K562 (cell line): ENCODE measurements around the gene SYDE1. TPM values are rescaled to one million over a fixed set of nuclear protein-coding genes. Genes with fewer than 3 reads are reported as not detected.

Source experiments
- ATAC-seq: fragments of 200-7000 bp; cut with Tn5 transposase; 3 replicates; pipeline ENCODE4 v1.9.1; 2020; ENCODE audit warnings: moderate library complexity
- BruUV-seq: library from RNA; stranded (reverse); fragments of 400-500 nt; replicated peaks from 2 replicates; lab custom pipeline; 2021; lab: Mats Ljungman, UMichigan
- CTCF ChIA-PET: fragments of 300-600 bp; formaldehyde crosslinking; extraction: SDS; loops from one replicate; lab custom pipeline; 2021; ENCODE audit warnings: low intra/inter-chr PET ratio; lab: Yijun Ruan, JAX
- POLR2A ChIA-PET: fragments of 300-600, 350-650 bp; sonication (Branson Sonifier 250); formaldehyde crosslinking; extraction: SDS; loops from one replicate; lab custom pipeline; 2021; ENCODE audit warnings: antibody characterized with exemption, inconsistent platforms; lab: Yijun Ruan, JAX
- DNase-seq, 4 experiments: peaks; one replicate each; pipeline versions ENCODE4 v3.0.0 to v3.0.0-alpha.2; 2011 to 2018; ENCODE audit warnings: low spot score in 3 of 4, mixed read lengths in 3 of 4; ENCODE audit errors: extremely low read depth in 1 of 4
- FAIRE-seq: peaks from 2 replicates; lab custom pipeline; 2011; peaks lifted over from hg19 to GRCh38; lab: Jason Lieb, UNC
- H2AFZ ChIP-seq: 2 replicates; pipeline ENCODE4 v1.6.0; 2011; ENCODE audit warnings: low read depth, low read length, control low read depth, inconsistent platforms
- H3K27ac ChIP-seq: fragments of 200-600 bp; 3 replicates; pipeline ENCODE4 v1.8.0; 2011; ENCODE audit warnings: low read depth, mild to moderate bottlenecking, control low read depth, inconsistent platforms, low read length, moderate library complexity, mixed read lengths; ENCODE audit errors: extremely low read depth
- H3K27me3 ChIP-seq, 2 experiments: fragments of 300-600 bp in 1 of 2; 2 replicates in 1 of 2; 3 replicates in 1 of 2; pipeline versions ENCODE4 v1.6.0 to v1.8.0; 2011; ENCODE audit warnings: inconsistent platforms in 2 of 2, low read length in 2 of 2, mild to moderate bottlenecking in 1 of 2, mixed read lengths in 1 of 2, moderate library complexity in 1 of 2; ENCODE audit not compliant: control insufficient read depth in 2 of 2, insufficient read depth in 2 of 2
- H3K36me3 ChIP-seq: fragments of 300-600 bp; 3 replicates; pipeline ENCODE4 v1.8.0; 2011; ENCODE audit warnings: mild to moderate bottlenecking, low read length, inconsistent platforms; ENCODE audit not compliant: control insufficient read depth, insufficient read depth
- H3K4me1 ChIP-seq, 2 experiments: fragments of 200-600 bp in 1 of 2; replicated peaks in 1 of 2; 2 replicates in 1 of 2; 3 replicates in 1 of 2; pipeline versions ENCODE4 v1.5.1 to v1.8.0; 2011; ENCODE audit warnings: inconsistent platforms in 2 of 2, low read length in 2 of 2, mild to moderate bottlenecking in 1 of 2, mixed read lengths in 1 of 2, moderate library complexity in 1 of 2; ENCODE audit not compliant: control insufficient read depth in 2 of 2, insufficient read depth in 2 of 2
- H3K4me2 ChIP-seq: 2 replicates; pipeline ENCODE4 v1.6.1; 2011; ENCODE audit warnings: low read length, control low read depth, inconsistent platforms, mixed read lengths; ENCODE audit not compliant: insufficient read depth
- H3K4me3 ChIP-seq: fragments of 200-600 bp; sonication (generic), shearing (Covaris generic); 2 replicates; pipeline ENCODE4 v1.5.1; 2016; ENCODE audit warnings: control low read depth, inconsistent platforms
- H3K79me2 ChIP-seq: fragments of 200-600 bp; 3 replicates; pipeline ENCODE4 v1.8.0; 2011; ENCODE audit warnings: low read length, inconsistent platforms; ENCODE audit not compliant: control insufficient read depth, insufficient read depth
- H3K9ac ChIP-seq, 2 experiments: 2 replicates each; pipeline versions ENCODE4 v1.6.0 to v1.6.1; 2011; ENCODE audit warnings: low read depth in 2 of 2, low read length in 2 of 2, control low read depth in 1 of 2, inconsistent platforms in 1 of 2, mild to moderate bottlenecking in 1 of 2, mixed read lengths in 1 of 2; ENCODE audit not compliant: insufficient read depth in 1 of 2
- H3K9me1 ChIP-seq: one replicate; pipeline ENCODE4 v1.6.0; 2011; ENCODE audit warnings: inconsistent platforms, mild to moderate bottlenecking, low read length, moderate library complexity; ENCODE audit not compliant: control insufficient read depth, insufficient read depth
- H3K9me3 ChIP-seq: replicated peaks from 2 replicates; pipeline ENCODE4 v1.5.1; 2011; ENCODE audit warnings: low read depth, low read length, inconsistent platforms; ENCODE audit not compliant: control insufficient read depth, insufficient read depth
- H4K20me1 ChIP-seq: replicated peaks from 2 replicates; pipeline ENCODE4 v1.6.1; 2011; ENCODE audit warnings: low read length, inconsistent platforms, mixed read lengths; ENCODE audit not compliant: control insufficient read depth, insufficient read depth
- CHD2 ChIP-seq: IDR thresholded peaks from 2 replicates; pipeline ENCODE4 v1.6.1; 2011; ENCODE audit warnings: low read depth, low read length
- FOS ChIP-seq: IDR thresholded peaks from 3 replicates; pipeline ENCODE4 v1.6.1; 2011; ENCODE audit not compliant: insufficient read length; ENCODE audit errors: extremely low read depth
- GTF2A2 ChIP-seq: IDR thresholded peaks from 2 replicates; pipeline ENCODE4 v1.6.1; 2016; ENCODE audit warnings: mild to moderate bottlenecking, missing genetic modification characterization, missing compliant biosample characterization
- L3MBTL2 ChIP-seq: fragments of 450-650 bp; IDR thresholded peaks from 2 replicates; pipeline ENCODE4 v1.6.1; 2016; ENCODE audit warnings: mild to moderate bottlenecking, moderate library complexity
- SIN3A ChIP-seq, 2 experiments: fragments of 150-350 bp in 1 of 2; IDR thresholded peaks; 2 replicates each; pipeline ENCODE4 v1.6.1; 2011 to 2016; ENCODE audit warnings: borderline replicate concordance in 2 of 2, low read depth in 2 of 2, low read length in 2 of 2, mild to moderate bottlenecking in 2 of 2, moderate library complexity in 2 of 2; ENCODE audit not compliant: control insufficient read depth in 1 of 2
- SP1 ChIP-seq: sonication (generic); formaldehyde crosslinking; IDR thresholded peaks from 2 replicates; pipeline ENCODE4 v1.8.1; 2022; ENCODE audit warnings: mild to moderate bottlenecking, missing genetic modification reagents
- YY1 ChIP-seq, 3 experiments: IDR thresholded peaks; 2 replicates each; pipeline ENCODE4 v1.6.1; 2011; ENCODE audit warnings: low read length in 2 of 3, mild to moderate bottlenecking in 2 of 3, moderate library complexity in 2 of 3, borderline replicate concordance in 1 of 3, control low read depth in 1 of 3, low read depth in 1 of 3; ENCODE audit not compliant: insufficient read depth in 3 of 3, insufficient replicate concordance in 2 of 3, control insufficient read depth in 1 of 3, insufficient read length in 1 of 3; ENCODE audit errors: extremely low read depth in 1 of 3
- WGBS: fragments of 100-300 bp; shearing (Covaris generic); methylation state at CpG from one replicate; pipeline ENCODE4 v1.1.6; 2016; ENCODE audit warnings: low coverage, mixed read lengths; ENCODE audit not compliant: insufficient coverage; ENCODE audit errors: missing lambda C conversion rate; 5-methylcytosine and 5-hydroxymethylcytosine counted together
- in situ Hi-C: fragments of 300-500 bp; cut with MboI; formaldehyde crosslinking; loops from 4 replicates; pipeline ENCODE4 v1.15.0; 2018; ENCODE audit warnings: inconsistent platforms, mixed read lengths
- intact Hi-C: fragments of 100-400 bp; cut with micrococcal nuclease; formaldehyde crosslinking; loops from 2 replicates; pipeline ENCODE4 v1.14.2; 2022
- polyA plus RNA-seq, 8 experiments: library from polyadenylated mRNA; depleted of rRNA in 4 of 8; stranded (reverse) in 5 of 8; unstranded in 3 of 8; fragments of >200 nt; fragmentation: Nextera tagmentation in 2 of 8; fragmentation: Illumina TruSeq in 1 of 8; extraction: Ambion mirVana in 2 of 8; extraction: Trizol in 1 of 8; gene quantifications; 2 replicates each; pipeline versions ENCODE4 v1.2.1 to v1.2.3, GENCODE V29; 2011 to 2014; ENCODE audit warnings: inconsistent platforms in 1 of 8, missing spikeins in 1 of 8
- total RNA-seq, 7 experiments: library from RNA; depleted of rRNA in 6 of 7; stranded (reverse); fragments of >200 nt in 6 of 7; fragmentation: Illumina TruSeq in 2 of 7; extraction: Trizol in 2 of 7; gene quantifications; 2 replicates each; pipeline versions ENCODE4 v1.2.1 to v1.2.3, GENCODE V29; 2011 to 2021; ENCODE audit warnings: low replicate concordance in 1 of 7
- TF ChIP-seq, protein P1 (sequence below): fragments of 450-650 bp; IDR thresholded peaks from 2 replicates; pipeline ENCODE4 v1.6.1; 2016; ENCODE audit warnings: low read depth
- TF ChIP-seq, protein P2 (sequence below): fragments of 450-650 bp; IDR thresholded peaks from 2 replicates; pipeline ENCODE4 v1.6.1; 2018; ENCODE audit warnings: mild to moderate bottlenecking, low read depth; ENCODE audit not compliant: partially characterized antibody
- TF ChIP-seq, protein P3 (sequence below), 2 experiments: IDR thresholded peaks; 2 replicates each; pipeline ENCODE4 v1.6.1; 2011; ENCODE audit warnings: borderline replicate concordance in 1 of 2, control low read depth in 1 of 2, low read depth in 1 of 2, low read length in 1 of 2, mild to moderate bottlenecking in 1 of 2, mixed read lengths in 1 of 2, moderate library complexity in 1 of 2; ENCODE audit not compliant: insufficient read depth in 1 of 2, insufficient read length in 1 of 2, poor library complexity in 1 of 2, severe bottlenecking in 1 of 2; ENCODE audit errors: extremely low read depth in 1 of 2

SYDE1 gene
- total and polyA plus RNA-seq, 9 of the 15 experiments (the other 6 are each of a cell fraction or from before 2014, with no cell fraction given): 0.04 TPM; not detected in 8

DNA sequence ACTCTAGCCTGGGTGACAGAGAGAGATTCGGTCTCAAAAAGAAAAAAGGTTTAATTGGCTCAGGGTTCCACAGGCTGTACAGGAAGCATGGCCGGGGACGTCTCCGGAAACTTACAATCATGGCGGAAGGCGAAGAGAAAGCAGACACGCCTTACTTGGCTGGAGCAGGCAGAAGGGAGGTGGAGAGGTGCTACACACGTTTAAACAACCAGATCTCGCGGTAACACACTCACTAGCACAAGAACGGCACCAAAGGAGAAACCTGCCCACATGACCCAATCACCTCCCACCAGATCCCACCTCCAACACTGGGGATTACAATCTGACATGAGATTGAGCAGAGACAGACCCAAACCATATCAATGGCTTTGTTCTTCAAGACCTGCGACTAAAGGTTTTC is 45.2 kb upstream of the SYDE1 start:
- H2AFZ ChIP-seq: no peak overlapping the region
- FAIRE-seq: no peak
- peak in 1 of 3 experiments; percentile 42 for TF ChIP-seq YY1 (IDR thresholded peaks at IDR 0.05; ENCODE audit: borderline replicate concordance in 1 of 3, control insufficient read depth in 1 of 3, extremely low read depth in 1 of 3, insufficient read depth in 3 of 3, insufficient read length in 1 of 3, insufficient replicate concordance in 2 of 3, low read depth in 1 of 3, low read length in 2 of 3)
- TF ChIP-seq CHD2: peak; percentile 86
- peak; percentile 28; the same call in 1 of the 2 replicates for TF ChIP-seq L3MBTL2
- TF ChIP-seq, protein P1, sequence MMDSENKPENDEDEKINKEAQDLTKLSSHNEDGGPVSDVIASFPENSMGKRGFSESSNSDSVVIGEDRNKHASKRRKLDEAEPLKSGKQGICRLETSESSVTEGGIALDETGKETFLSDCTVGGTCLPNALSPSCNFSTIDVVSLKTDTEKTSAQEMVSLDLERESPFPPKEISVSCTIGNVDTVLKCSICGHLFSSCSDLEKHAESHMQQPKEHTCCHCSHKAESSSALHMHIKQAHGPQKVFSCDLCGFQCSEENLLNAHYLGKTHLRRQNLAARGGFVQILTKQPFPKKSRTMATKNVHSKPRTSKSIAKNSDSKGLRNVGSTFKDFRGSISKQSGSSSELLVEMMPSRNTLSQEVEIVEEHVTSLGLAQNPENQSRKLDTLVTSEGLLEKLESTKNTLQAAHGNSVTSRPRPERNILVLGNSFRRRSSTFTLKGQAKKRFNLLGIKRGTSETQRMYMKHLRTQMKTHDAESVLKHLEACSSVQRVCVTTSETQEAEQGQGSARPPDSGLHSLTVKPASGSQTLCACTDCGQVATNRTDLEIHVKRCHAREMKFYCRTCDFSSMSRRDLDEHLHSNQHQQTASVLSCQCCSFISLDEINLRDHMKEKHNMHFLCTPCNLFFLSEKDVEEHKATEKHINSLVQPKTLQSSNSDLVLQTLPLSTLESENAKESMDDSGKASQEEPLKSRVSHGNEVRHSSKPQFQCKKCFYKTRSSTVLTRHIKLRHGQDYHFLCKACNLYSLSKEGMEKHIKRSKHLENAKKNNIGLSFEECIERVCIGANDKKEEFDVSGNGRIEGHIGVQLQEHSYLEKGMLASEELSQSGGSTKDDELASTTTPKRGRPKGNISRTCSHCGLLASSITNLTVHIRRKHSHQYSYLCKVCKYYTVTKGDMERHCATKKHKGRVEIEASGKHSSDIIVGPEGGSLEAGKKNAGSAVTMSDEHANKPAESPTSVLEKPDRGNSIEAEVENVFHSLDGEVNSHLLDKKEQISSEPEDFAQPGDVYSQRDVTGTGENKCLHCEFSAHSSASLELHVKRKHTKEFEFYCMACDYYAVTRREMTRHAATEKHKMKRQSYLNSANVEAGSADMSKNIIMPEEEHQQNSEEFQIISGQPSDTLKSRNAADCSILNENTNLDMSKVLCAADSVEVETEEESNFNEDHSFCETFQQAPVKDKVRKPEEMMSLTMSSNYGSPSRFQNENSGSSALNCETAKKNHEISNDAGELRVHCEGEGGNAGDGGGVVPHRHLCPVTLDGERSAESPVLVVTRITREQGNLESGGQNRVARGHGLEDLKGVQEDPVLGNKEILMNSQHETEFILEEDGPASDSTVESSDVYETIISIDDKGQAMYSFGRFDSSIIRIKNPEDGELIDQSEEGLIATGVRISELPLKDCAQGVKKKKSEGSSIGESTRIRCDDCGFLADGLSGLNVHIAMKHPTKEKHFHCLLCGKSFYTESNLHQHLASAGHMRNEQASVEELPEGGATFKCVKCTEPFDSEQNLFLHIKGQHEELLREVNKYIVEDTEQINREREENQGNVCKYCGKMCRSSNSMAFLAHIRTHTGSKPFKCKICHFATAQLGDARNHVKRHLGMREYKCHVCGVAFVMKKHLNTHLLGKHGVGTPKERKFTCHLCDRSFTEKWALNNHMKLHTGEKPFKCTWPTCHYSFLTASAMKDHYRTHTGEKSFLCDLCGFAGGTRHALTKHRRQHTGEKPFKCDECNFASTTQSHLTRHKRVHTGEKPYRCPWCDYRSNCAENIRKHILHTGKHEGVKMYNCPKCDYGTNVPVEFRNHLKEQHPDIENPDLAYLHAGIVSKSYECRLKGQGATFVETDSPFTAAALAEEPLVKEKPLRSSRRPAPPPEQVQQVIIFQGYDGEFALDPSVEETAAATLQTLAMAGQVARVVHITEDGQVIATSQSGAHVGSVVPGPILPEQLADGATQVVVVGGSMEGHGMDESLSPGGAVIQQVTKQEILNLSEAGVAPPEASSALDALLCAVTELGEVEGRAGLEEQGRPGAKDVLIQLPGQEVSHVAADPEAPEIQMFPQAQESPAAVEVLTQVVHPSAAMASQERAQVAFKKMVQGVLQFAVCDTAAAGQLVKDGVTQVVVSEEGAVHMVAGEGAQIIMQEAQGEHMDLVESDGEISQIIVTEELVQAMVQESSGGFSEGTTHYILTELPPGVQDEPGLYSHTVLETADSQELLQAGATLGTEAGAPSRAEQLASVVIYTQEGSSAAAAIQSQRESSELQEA: no peak
- no peak for TF ChIP-seq SIN3A (IDR thresholded peaks at IDR 0.05; ENCODE audit: borderline replicate concordance in 2 of 2, control insufficient read depth in 1 of 2, low read depth in 2 of 2, low read length in 2 of 2)
- TF ChIP-seq GTF2A2 (tag): no peak
- TF ChIP-seq FOS: no peak
- TF ChIP-seq, protein P2, sequence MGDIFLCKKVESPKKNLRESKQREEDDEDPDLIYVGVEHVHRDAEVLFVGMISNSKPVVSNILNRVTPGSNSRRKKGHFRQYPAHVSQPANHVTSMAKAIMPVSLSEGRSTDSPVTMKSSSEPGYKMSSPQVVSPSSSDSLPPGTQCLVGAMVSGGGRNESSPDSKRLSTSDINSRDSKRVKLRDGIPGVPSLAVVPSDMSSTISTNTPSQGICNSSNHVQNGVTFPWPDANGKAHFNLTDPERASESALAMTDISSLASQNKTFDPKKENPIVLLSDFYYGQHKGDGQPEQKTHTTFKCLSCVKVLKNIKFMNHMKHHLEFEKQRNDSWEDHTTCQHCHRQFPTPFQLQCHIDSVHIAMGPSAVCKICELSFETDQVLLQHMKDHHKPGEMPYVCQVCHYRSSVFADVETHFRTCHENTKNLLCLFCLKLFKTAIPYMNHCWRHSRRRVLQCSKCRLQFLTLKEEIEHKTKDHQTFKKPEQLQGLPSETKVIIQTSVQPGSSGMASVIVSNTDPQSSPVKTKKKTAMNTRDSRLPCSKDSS: no peak
- TF ChIP-seq, protein P3, sequence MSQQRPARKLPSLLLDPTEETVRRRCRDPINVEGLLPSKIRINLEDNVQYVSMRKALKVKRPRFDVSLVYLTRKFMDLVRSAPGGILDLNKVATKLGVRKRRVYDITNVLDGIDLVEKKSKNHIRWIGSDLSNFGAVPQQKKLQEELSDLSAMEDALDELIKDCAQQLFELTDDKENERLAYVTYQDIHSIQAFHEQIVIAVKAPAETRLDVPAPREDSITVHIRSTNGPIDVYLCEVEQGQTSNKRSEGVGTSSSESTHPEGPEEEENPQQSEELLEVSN (IDR thresholded peaks at IDR 0.05; ENCODE audit: borderline replicate concordance in 1 of 2, extremely low read depth in 1 of 2, insufficient read depth in 1 of 2, insufficient read length in 1 of 2, low read depth in 1 of 2, low read length in 1 of 2, poor library complexity in 1 of 2, severe bottlenecking in 1 of 2): peak in 1 of 2 experiments; percentile 15
- TF ChIP-seq SP1 (CRISPR knock-in tag): no peak

More for the DNA sequence above, 45.2 kb upstream of the SYDE1 start:
- intact Hi-C loops: no loop called here
- 5% methylated on average over 12 of the region's 12 CpGs for WGBS
- no peaks in the 10 kb centered on the region for H3K36me3 ChIP-seq
- no peak overlapping the region for H3K4me3 ChIP-seq
- peaks cover 0 to 16% of the 10 kb centered on the region in 2 experiments; a peak in 3 of 5 replicates for H3K27me3 ChIP-seq
- H4K20me1 ChIP-seq: no peaks in the 10 kb centered on the region
- no TSS peak for BruUV-seq
- no peaks in the 10 kb centered on the region; a peak in 1 of 5 replicates for H3K4me1 ChIP-seq
- no peaks in the 10 kb centered on the region for H3K79me2 ChIP-seq
- H3K9me1 ChIP-seq: peaks cover 2% of the 10 kb centered on the region
- CTCF ChIA-PET: no interaction called here
- no peak overlapping the region for H3K27ac ChIP-seq
- no peaks in the 10 kb centered on the region for H3K9me3 ChIP-seq
- H3K9ac ChIP-seq: no peak overlapping the region
- H3K4me2 ChIP-seq: no peak overlapping the region; the same call in 1 of the 2 replicates
- in situ Hi-C loops: no loop called here
- peak; percentile 61 for ATAC-seq
- DNase-seq: peak in 1 of 4 experiments; percentile 16
- POLR2A ChIA-PET: no interaction called here
